Small intestine (tissue), 7 donors: ENCODE data around the gene C16orf86. TPM values are rescaled to one million over a fixed set of nuclear protein-coding genes. Genes with fewer than 3 reads are reported as not detected.
"Not testable (repeated sequence)": the region's sequence is repeated elsewhere in the genome, so short reads cannot be mapped to it uniquely, and the experiment has no call there.

Source experiments
- DNase-seq, 2 donors: peaks; one replicate each; pipeline versions ENCODE4 v3.0.0 to v3.0.0-alpha.2; 2013
- FAIRE-seq: peaks from 2 replicates; lab custom pipeline; 2012; peaks lifted over from hg19 to GRCh38; lab: Jason Lieb, UNC
- H3K27ac ChIP-seq, 3 donors: one replicate each; pipeline ENCODE4 v1.5.1; 2013; ENCODE audit warnings: low read length in 2 of 3, mild to moderate bottlenecking in 2 of 3, control low read depth in 1 of 3, inconsistent platforms in 1 of 3, low read depth in 1 of 3, moderate library complexity in 1 of 3
- H3K27me3 ChIP-seq, 3 donors: one replicate each; pipeline ENCODE4 v1.6.1; 2013; ENCODE audit warnings: low read length in 3 of 3, inconsistent platforms in 1 of 3; ENCODE audit not compliant: control insufficient read depth in 3 of 3, insufficient read depth in 3 of 3
- H3K36me3 ChIP-seq, 3 donors: one replicate each; pipeline ENCODE4 v1.6.1; 2013; ENCODE audit warnings: low read length in 3 of 3, inconsistent platforms in 1 of 3, low read depth in 1 of 3, mild to moderate bottlenecking in 1 of 3, moderate library complexity in 1 of 3; ENCODE audit not compliant: control insufficient read depth in 3 of 3, insufficient read depth in 2 of 3
- H3K4me1 ChIP-seq, 3 donors: one replicate each; pipeline ENCODE4 v1.6.1; 2013; ENCODE audit warnings: low read length in 2 of 3, inconsistent platforms in 1 of 3, low read depth in 1 of 3, mild to moderate bottlenecking in 1 of 3, moderate library complexity in 1 of 3; ENCODE audit not compliant: control insufficient read depth in 3 of 3, insufficient read depth in 2 of 3
- H3K4me3 ChIP-seq, 3 donors: one replicate each; pipeline ENCODE4 v1.5.1; 2013; ENCODE audit warnings: low read length in 3 of 3, control low read depth in 1 of 3, inconsistent platforms in 1 of 3, low read depth in 1 of 3, mild to moderate bottlenecking in 1 of 3, moderate library complexity in 1 of 3
- H3K9me3 ChIP-seq, 2 donors: one replicate each; pipeline ENCODE4 v1.6.1; 2013; ENCODE audit warnings: low read depth in 1 of 2, low read length in 1 of 2; ENCODE audit not compliant: control insufficient read depth in 2 of 2, insufficient read depth in 1 of 2
- WGBS, 3 donors: extraction: QIAGEN DNeasy Blood & Tissue Kit; methylation state at CpG; one replicate each; pipeline ENCODE4 v1.1.7; 2013; 5-methylcytosine and 5-hydroxymethylcytosine counted together
- polyA plus RNA-seq, 4 donors: library from polyadenylated mRNA; stranded (reverse) in 3 of 4; unstranded in 1 of 4; fragments of 200-250 nt in 3 of 4; fragments of 120-200 nt in 1 of 4; gene quantifications; one replicate each; pipeline versions ENCODE4 v1.2.1 to v1.2.3, GENCODE V29; 2013
- donor health status: healthy with polysubstance abuse.
- donor health status: control.
- donor health status: control.
- donor health status: Bipolar disorder and iron deficiency.
- donor health status: healthy.

Gene C16orf86
- polyA plus RNA-seq, 4 donors = 1.2 to 3.2 (median 1.9) TPM; not detected in 1

DNA sequence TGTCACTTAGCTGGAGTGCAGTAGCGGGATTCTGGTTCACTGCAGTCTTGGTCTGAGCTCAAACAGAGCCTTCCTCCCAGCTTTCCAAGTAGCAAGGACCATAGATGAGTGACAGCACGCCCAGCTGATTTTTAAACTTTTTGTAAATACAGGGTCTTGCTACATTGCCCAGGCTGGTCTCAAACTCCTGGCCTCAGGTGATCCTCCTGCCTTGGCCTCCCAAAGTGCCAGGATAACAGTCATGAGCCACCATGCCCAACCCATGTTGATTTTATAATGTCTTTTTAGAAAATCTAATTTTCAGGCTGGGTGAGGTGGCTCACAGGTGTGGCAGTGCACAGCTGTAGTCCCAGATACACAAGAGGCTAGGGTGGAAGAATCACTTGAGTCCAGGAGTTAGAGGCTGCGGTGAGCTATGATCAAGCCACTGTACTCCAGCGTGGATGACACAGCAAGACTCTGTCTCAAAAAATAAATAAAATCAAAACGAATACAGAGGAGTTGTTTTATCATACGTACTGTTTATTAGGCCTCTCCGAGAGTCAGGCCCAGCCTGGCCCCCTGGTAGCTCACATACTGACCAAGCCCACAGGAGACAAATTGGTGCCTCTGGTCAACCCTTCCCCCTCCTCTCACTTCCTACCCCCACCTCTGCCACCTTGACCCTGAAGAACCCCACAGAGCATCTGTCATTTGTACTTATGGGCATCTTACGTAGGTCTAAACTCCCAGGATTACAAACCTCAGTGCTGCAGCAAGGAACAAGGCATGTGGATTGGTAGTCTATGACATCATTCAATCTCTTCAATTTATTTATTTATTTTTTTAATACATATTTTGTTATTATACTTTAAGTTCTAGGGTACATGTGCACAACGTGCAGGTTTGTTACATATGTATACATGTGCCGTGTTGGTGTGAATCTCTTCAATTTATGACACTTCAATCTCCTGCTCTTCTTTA, 13.6 kb downstream of the C16orf86 start:
- Histone ChIP-seq H3K27me3 (peaks cover 0 to 36% (median 0%) of the 10 kb centered on the region in 3 donors), H3K27ac (no peak overlapping the region), H3K36me3 (peaks cover 0 to 9% (median 3%) of the 10 kb centered on the region in 3 donors), H3K9me3 (no peaks in the 10 kb centered on the region), H3K4me3 (no peak overlapping the region), H3K4me1 (no peaks in the 10 kb centered on the region)
- no peak for DNase-seq
- WGBS, 3 donors = 91 to 96% (median 93%) methylated on average over 10 of the region's 10 CpGs
- FAIRE-seq = no peak

DNA sequence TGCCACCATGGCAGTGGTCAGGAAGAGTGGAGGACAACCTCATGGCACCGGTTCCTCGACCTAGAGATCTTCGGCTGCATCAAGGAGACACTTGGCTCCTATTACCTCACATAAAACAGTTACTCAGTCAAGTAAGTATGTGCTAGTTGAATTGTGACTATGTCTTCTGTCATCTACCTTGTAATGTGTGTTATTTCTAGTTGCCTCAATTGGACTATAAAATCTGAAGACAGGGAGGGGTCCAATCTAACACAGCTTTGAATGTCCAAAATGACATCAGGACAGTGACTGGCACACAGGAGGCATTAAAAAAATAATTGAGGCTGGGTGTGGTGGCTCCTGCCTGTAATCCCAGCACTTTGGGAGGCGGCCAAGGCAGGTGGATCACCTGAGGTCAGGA, 17.2 kb downstream of the C16orf86 start:
- Histone ChIP-seq H3K4me3 (no peak overlapping the region), H3K9me3 (no peaks in the 10 kb centered on the region), H3K27ac (no peak overlapping the region), H3K27me3 (peaks cover 0 to 28% (median 0%) of the 10 kb centered on the region in 3 donors), H3K4me1 (no peaks in the 10 kb centered on the region), H3K36me3 (peaks cover 0 to 8% (median 3%) of the 10 kb centered on the region in 3 donors)
- no peak for DNase-seq
- 94 to 98% (median 97%) methylated on average over 4 of the region's 4 CpGs for WGBS, 3 donors
- FAIRE-seq = no peak

DNA sequence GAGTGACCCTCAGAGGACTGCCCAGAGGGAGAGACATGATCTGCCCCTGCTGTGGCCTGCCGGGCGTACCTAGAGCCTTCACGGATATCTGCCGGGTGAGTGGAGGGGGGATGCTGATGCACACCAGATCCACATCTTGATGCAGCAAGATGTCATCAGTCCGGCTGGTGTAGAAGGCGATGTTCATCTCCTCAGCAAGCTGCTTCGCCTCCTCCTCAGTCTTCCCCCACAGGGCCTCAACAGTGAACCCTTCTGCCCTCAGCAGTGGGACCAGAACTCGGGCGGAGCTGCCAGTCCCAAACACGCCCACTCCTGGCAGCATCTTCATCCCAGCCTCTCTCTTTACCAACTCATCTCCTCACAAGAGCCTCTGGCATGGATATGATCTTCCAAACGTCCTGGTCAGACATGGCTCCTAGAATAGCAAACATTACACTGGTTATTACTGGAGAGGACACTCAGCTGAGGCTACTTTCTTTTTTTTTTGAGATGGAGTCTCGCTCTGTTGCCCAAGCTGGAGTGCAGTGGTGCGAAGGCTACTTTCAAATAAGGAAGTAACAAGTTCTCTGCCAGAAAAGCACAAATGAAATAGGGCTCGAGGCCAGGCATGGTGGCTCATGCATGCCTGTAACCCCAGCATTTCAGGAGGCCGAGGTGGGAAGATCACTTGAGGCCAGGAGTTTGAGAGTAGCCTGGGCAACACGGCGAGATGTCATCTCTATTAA, 18.9 kb downstream of the C16orf86 start:
- no peak overlapping the region for H3K4me3 ChIP-seq
- H3K27me3 ChIP-seq = peaks cover 0 to 32% (median 0%) of the 10 kb centered on the region in 3 donors
- FAIRE-seq (no peak), DNase-seq (no peak)
- 87 to 93% (median 89%) methylated on average over 17 of the region's 17 CpGs for WGBS, 3 donors
- H3K4me1 ChIP-seq = no peaks in the 10 kb centered on the region
- no peaks in the 10 kb centered on the region for H3K9me3 ChIP-seq
- H3K36me3 ChIP-seq = peaks cover 0 to 8% (median 3%) of the 10 kb centered on the region in 3 donors
- peak overlapping the region in 1 of 3 donors; percentile 47 for H3K27ac ChIP-seq

DNA sequence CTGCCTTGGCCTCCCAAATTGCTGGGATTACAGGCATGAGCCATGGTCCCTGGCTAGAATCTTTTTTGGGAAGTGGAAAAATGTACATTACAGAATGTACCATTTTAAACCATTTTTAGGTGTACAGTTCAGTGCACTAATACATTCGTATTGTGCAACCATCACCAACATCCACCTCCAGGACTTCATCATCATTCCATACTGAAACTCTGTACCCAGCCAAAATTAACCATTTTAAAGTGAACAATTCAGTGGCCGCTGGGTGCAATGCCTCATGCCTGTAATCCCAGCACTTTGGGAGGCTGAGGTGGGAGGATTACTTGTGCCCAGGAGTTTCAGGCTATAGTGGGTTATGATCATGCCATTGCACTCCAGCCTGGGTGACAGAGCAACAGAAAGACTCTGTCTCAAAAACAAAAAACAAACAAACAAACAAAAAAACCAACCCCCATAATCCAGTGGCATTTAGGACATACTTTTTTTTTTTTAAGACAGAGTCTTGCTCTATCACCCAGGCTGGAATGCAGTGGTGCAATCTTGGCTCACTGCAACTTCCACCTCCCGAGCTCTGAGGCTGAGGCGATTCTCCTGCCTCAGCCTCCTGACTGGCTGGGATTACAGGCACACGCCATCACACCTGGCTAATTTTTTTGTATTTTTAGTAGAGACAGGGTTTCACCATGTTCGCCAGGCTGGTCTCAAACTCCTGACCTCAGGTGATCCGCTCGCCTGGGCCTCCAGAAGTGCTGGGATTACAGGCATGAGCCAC, 27.1 kb downstream of the C16orf86 start:
- not testable (repeated sequence) for DNase-seq, H3K36me3 ChIP-seq, FAIRE-seq, H3K9me3 ChIP-seq, H3K4me3 ChIP-seq, H3K27ac ChIP-seq
- H3K27me3 ChIP-seq = peaks cover 0 to 24% (median 0%) of the 10 kb centered on the region in 3 donors
- H3K4me1 ChIP-seq = peaks cover 0 to 13% (median 3%) of the 10 kb centered on the region in 3 donors
- 94 to 97% (median 94%) methylated on average over 8 of the region's 8 CpGs for WGBS, 3 donors

GRCh38 chr16:67694611-67695010, 28.0 kb downstream of the C16orf86 start:
- H3K4me3 ChIP-seq = no peak overlapping the region
- peaks cover 0 to 13% (median 3%) of the 10 kb centered on the region in 3 donors for H3K4me1 ChIP-seq
- H3K9me3 ChIP-seq = peaks cover 0 to 6% of the 10 kb centered on the region in 2 donors
- no peaks in the 10 kb centered on the region for H3K36me3 ChIP-seq
- H3K27ac ChIP-seq = no peak overlapping the region
- DNase-seq (no peak), FAIRE-seq (no peak)
- H3K27me3 ChIP-seq = peaks cover 0 to 22% (median 0%) of the 10 kb centered on the region in 3 donors
- WGBS, 3 donors = 64 to 79% (median 71%) methylated on average over 2 of the region's 2 CpGs

- DNase-seq = peak; percentile 75 to 92
- peaks cover 0 to 13% (median 3%) of the 10 kb centered on the region in 3 donors for H3K4me1 ChIP-seq
These were observed 31.0 kb downstream of the C16orf86 start for GRCh38 chr16:67697422-67698185.

GRCh38 chr16:67699265-67699664, 32.7 kb downstream of the C16orf86 start:
- no peak for FAIRE-seq
- DNase-seq = no peak
- peaks cover 0 to 23% (median 0%) of the 10 kb centered on the region in 3 donors for H3K27me3 ChIP-seq
- H3K4me1 ChIP-seq = peaks cover 2 to 13% (median 3%) of the 10 kb centered on the region in 3 donors
- peaks cover 0 to 10% of the 10 kb centered on the region in 2 donors for H3K9me3 ChIP-seq
- H3K36me3 ChIP-seq = no peaks in the 10 kb centered on the region
- 95 to 99% (median 98%) methylated on average over 7 of the region's 7 CpGs for WGBS, 3 donors
- H3K27ac ChIP-seq = no peak overlapping the region
- no peak overlapping the region for H3K4me3 ChIP-seq

More at GRCh38 chr16:67697422-67698185, 31.0 kb downstream of the C16orf86 start:
- 21 to 60% (median 50%) methylated on average over 4 of the region's 4 CpGs for WGBS, 3 donors
- peak overlapping the region in 2 of 3 donors; percentile 28 to 59 for H3K27ac ChIP-seq
- no peak for FAIRE-seq
- peaks cover 0 to 21% (median 0%) of the 10 kb centered on the region in 3 donors for H3K27me3 ChIP-seq
- H3K4me3 ChIP-seq = no peak overlapping the region
- H3K9me3 ChIP-seq = peaks cover 0 to 10% of the 10 kb centered on the region in 2 donors
- H3K36me3 ChIP-seq = no peaks in the 10 kb centered on the region
